ENCODE measurements around the gene PHEX. TPM values are rescaled to one million over a fixed set of nuclear protein-coding genes. Genes with fewer than 3 reads are reported as not detected.

Gene PHEX
- polyA plus RNA-seq, 1 donor from 2014 or later = 0.59 TPM

DNA sequence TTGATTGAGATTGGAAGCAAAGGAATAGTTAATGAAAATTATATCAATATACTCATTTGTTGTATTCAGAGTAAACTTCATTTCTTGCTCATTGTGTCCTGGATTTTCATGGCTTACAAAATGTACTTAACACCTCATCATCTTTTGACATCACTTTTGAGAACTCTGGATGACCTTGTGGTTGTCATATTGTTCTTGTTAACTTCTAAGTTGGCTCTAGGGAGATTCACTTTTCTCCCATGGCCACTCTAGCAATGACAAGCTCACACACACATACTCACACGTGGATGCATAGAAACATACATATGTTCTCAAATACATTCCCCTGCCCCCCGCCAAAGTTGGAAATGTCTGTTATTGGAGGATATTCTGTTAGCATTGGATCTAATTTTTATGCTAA, 15.3 kb downstream of the PHEX start:
- Histone ChIP-seq H2AFZ (ENCODE audit: low read depth, low read length) (no peak overlapping the region), H3K27ac (ENCODE audit: low read length) (no peak overlapping the region), H3K4me2 (ENCODE audit: low read length) (no peak overlapping the region), H4K20me1 (ENCODE audit: insufficient read depth) (no peaks in the 10 kb centered on the region), H3F3A (ENCODE audit: insufficient read depth, low read length, poor library complexity, severe bottlenecking) (no peaks in the 10 kb centered on the region), H3K9me2 (ENCODE audit: insufficient read depth, low read length) (no peaks in the 10 kb centered on the region), H3K9me3 (ENCODE audit: low read length) (no peaks in the 10 kb centered on the region), H3K36me3 (ENCODE audit: insufficient read depth, low read length) (no peaks in the 10 kb centered on the region), H3K79me2 (replicated peaks; ENCODE audit: insufficient read depth, low read length) (no peaks in the 10 kb centered on the region), H3K9ac (ENCODE audit: low read length) (no peak overlapping the region), H3K4me3 (ENCODE audit: low read length) (no peak overlapping the region), H3K27me3 (ENCODE audit: insufficient read depth, low read depth, low read length) (no peaks in the 10 kb centered on the region)
- TF ChIP-seq TAF1 (IDR thresholded peaks at IDR 0.05; ENCODE audit: low read depth) (no peak), EZH2 (IDR thresholded peaks at IDR 0.05; ENCODE audit: borderline replicate concordance, insufficient read depth, low read length, poor library complexity, severe bottlenecking) (no peak), EP300 (conservative IDR thresholded peaks at IDR 0.05; ENCODE audit: poor library complexity, severe bottlenecking) (no peak)

DNA sequence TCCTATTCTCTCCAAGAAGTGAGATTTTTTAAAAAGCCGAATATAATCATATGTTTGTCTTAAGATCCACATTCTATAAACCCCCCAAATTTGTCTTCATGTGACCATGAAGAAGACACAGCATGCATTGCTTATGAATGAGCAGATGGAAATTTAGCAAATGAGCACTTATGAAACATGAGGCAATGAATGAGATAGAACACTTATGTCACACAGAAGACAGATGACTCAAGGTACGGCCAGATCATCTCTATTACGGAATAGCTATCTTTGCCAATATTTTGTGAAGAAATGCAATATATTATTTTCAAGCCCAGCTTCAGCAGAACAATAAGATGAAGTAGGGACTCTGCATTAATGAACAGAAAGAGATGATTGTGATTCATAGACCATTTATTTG, 21.4 kb downstream of the PHEX start:
- no peaks in the 10 kb centered on the region for H3F3A ChIP-seq (ENCODE audit: insufficient read depth, low read length, poor library complexity, severe bottlenecking)
- no peak overlapping the region for H2AFZ ChIP-seq (ENCODE audit: low read depth, low read length)
- no peak overlapping the region for H3K4me2 ChIP-seq (ENCODE audit: low read length)
- no peaks in the 10 kb centered on the region for H3K9me3 ChIP-seq (ENCODE audit: low read length)
- no peaks in the 10 kb centered on the region for H3K27me3 ChIP-seq (ENCODE audit: insufficient read depth, low read depth, low read length)
- H3K27ac ChIP-seq (ENCODE audit: low read length) = no peak overlapping the region
- H3K79me2 ChIP-seq (replicated peaks; ENCODE audit: insufficient read depth, low read length) = no peaks in the 10 kb centered on the region
- H3K9me2 ChIP-seq (ENCODE audit: insufficient read depth, low read length) = no peaks in the 10 kb centered on the region
- no peak for TF ChIP-seq EP300 (conservative IDR thresholded peaks at IDR 0.05; ENCODE audit: poor library complexity, severe bottlenecking)
- no peak for TF ChIP-seq EZH2 (IDR thresholded peaks at IDR 0.05; ENCODE audit: borderline replicate concordance, insufficient read depth, low read length, poor library complexity, severe bottlenecking)
- TF ChIP-seq RAD21 (conservative IDR thresholded peaks at IDR 0.05) = no peak
- no peak for TF ChIP-seq SMC3 (conservative IDR thresholded peaks at IDR 0.05; ENCODE audit: poor library complexity)
- TF ChIP-seq CTCF (IDR thresholded peaks at IDR 0.05; ENCODE audit: poor library complexity, severe bottlenecking) = no peak
- no peak for TF ChIP-seq POLR2AphosphoS5 (IDR thresholded peaks at IDR 0.05)
- TF ChIP-seq TAF1 (IDR thresholded peaks at IDR 0.05; ENCODE audit: low read depth) = no peak
- no peak for TF ChIP-seq MXI1 (conservative IDR thresholded peaks at IDR 0.05; ENCODE audit: poor library complexity, severe bottlenecking)
- TF ChIP-seq REST (IDR thresholded peaks at IDR 0.05; ENCODE audit: borderline replicate concordance) = no peak
- no peaks in the 10 kb centered on the region for H4K20me1 ChIP-seq (ENCODE audit: insufficient read depth)
- no peak overlapping the region for H3K9ac ChIP-seq (ENCODE audit: low read length)
- no peaks in the 10 kb centered on the region for H3K36me3 ChIP-seq (ENCODE audit: insufficient read depth, low read length)
- no peak overlapping the region for H3K4me3 ChIP-seq (ENCODE audit: low read length)

DNA sequence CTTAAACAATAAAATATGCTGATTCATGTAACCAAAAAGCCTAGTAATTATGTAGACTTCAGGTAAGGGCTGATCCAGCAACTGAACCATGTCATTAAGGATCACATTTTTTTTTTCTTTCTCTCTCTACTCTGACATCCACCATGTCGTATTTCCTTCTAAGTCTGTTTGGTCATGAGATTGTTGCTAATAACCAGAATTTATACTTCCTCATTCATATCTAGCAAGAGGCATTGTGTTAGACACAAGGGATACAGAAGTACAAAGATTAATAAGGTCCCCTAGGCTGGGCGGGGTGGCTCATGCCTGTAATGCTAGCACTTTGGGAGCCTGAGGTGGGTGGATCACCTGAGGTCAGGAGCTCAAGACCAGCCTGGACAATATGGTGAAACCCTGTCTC, 24.1 kb downstream of the PHEX start:
- Histone ChIP-seq H3K27me3 (ENCODE audit: insufficient read depth, low read depth, low read length) (no peaks in the 10 kb centered on the region), H2AFZ (ENCODE audit: low read depth, low read length) (no peak overlapping the region), H3F3A (ENCODE audit: insufficient read depth, low read length, poor library complexity, severe bottlenecking) (no peaks in the 10 kb centered on the region), H4K20me1 (ENCODE audit: insufficient read depth) (no peaks in the 10 kb centered on the region), H3K27ac (ENCODE audit: low read length) (no peak overlapping the region), H3K4me2 (ENCODE audit: low read length) (no peak overlapping the region), H3K4me3 (ENCODE audit: low read length) (no peak overlapping the region), H3K9me3 (ENCODE audit: low read length) (no peaks in the 10 kb centered on the region), H3K79me2 (replicated peaks; ENCODE audit: insufficient read depth, low read length) (no peaks in the 10 kb centered on the region), H3K9ac (ENCODE audit: low read length) (no peak overlapping the region), H3K9me2 (ENCODE audit: insufficient read depth, low read length) (no peaks in the 10 kb centered on the region), H3K36me3 (ENCODE audit: insufficient read depth, low read length) (no peaks in the 10 kb centered on the region)
- TF ChIP-seq SMC3 (conservative IDR thresholded peaks at IDR 0.05; ENCODE audit: poor library complexity) = no peak
- TF ChIP-seq POLR2AphosphoS5 (IDR thresholded peaks at IDR 0.05) = no peak
- TF ChIP-seq EZH2 (IDR thresholded peaks at IDR 0.05; ENCODE audit: borderline replicate concordance, insufficient read depth, low read length, poor library complexity, severe bottlenecking) = no peak
- TF ChIP-seq CTCF (IDR thresholded peaks at IDR 0.05; ENCODE audit: poor library complexity, severe bottlenecking) = no peak
- no peak for TF ChIP-seq TAF1 (IDR thresholded peaks at IDR 0.05; ENCODE audit: low read depth)
- TF ChIP-seq RAD21 (conservative IDR thresholded peaks at IDR 0.05) = no peak
